VCaP (cell line): ENCODE results near the gene DCLK3.

Source experiments
- H3K27ac ChIP-seq: fragments of 450-650 bp; 2 replicates; pipeline ENCODE4 v1.5.1; 2017
- CTCF ChIP-seq: fragments of 450-650 bp; conservative IDR thresholded peaks from 2 replicates; pipeline ENCODE4 v1.5.1; 2017; ENCODE audit warnings: mild to moderate bottlenecking, moderate library complexity

Gene DCLK3

GRCh38 chr3:36686516-36686915 lies 77.8 kb downstream of the DCLK3 start:
- no peak overlapping the region for H3K27ac ChIP-seq
- TF ChIP-seq CTCF: no peak

GRCh38 chr3:36681867-36682266 lies 82.5 kb downstream of the DCLK3 start:
- TF ChIP-seq CTCF: no peak
- H3K27ac ChIP-seq: no peak overlapping the region

GRCh38 chr3:36680952-36681351 lies 83.4 kb downstream of the DCLK3 start:
- no peak overlapping the region for H3K27ac ChIP-seq
- TF ChIP-seq CTCF: no peak

DNA sequence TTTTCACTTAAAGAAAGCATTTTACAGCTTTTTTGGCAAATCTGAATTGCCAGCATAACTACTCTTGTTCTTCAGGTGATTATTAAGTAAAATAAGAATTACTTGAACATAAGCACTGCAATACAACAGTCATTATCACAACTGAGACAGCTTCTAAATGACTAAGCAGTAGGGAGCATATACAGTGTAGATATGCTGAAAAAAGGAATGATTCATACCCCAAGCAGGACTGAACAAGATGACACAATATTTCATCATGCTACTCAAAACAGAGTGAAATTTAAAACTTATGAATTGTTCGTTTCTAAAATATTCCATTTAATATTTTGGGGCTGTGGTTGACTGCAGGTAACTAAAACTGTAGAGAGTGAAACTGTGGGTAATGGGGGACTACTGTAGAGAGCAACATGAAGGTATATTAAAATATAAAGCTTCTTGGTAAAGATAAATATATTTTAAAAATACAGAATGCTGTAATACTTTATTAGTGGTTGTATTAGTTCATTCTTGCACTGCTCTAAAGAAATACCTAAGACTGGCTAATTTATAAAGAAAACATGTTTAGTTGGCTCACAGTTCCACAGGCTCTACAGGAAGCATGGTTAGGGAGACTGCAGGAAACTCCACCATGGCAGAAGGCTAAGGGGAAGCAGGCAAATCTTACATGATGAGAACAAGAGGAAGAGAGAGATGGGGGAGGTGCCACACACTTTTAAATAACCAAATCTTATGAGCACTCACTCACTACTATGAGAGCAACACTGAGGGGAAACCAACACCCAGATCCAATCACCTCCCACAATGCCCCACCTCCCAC lies 84.8 kb downstream of the DCLK3 start:
- TF ChIP-seq CTCF: no peak

GRCh38 chr3:36678216-36679013 lies 85.9 kb downstream of the DCLK3 start:
- no peak for TF ChIP-seq CTCF
- no peak overlapping the region for H3K27ac ChIP-seq

More for the DNA sequence above, 84.8 kb downstream of the DCLK3 start:
- H3K27ac ChIP-seq: no peak overlapping the region

DNA sequence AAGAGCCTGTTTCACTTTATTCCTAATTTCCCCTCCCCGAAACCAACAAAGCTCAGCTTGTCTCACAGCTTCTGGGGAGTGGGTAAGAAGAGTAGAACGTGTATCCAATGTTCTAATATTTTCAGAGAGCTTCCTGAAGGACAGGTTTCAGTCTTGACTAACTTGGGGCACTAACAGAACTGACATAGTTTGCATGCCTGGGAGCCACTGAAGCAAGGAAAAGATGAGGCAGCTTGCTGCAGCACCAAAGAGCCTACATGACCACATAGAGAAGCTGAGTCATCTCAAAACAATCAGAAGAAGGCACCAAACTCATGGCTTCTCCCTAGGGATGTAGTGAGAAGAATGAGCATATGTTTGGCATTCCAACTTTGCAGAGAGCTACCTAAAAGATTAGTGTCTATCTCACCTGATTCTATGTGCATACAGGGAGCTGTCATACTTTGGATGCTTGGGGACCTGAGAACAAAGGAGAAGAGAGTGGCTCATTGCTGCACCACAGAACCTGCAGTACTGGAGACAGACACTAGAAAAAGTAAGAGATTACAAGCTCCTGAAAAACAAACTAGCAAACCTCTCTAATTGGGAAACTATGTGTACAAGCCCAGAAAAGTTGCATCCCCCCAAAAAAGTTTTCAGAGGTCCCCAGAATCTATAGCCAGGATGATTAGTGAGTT lies 86.9 kb downstream of the DCLK3 start:
- no peak for TF ChIP-seq CTCF
- no peak overlapping the region for H3K27ac ChIP-seq

- H3K27ac ChIP-seq: no peak overlapping the region
- no peak for TF ChIP-seq CTCF
Measured at GRCh38 chr3:36674816-36675215, 89.5 kb downstream of the DCLK3 start.
